HCT116 (cell line): Measurements from ENCODE around the gene FBXO46. TPM values are rescaled to one million over a fixed set of nuclear protein-coding genes. Genes with fewer than 3 reads are reported as not detected.

ENCODE experiments used
- ATAC-seq: fragments of 200-7000 bp; cut with Tn5 transposase; 2 replicates; pipeline ENCODE4 v1.9.1; 2020; ENCODE audit warnings: mild to moderate bottlenecking, moderate library complexity
- BruUV-seq: library from RNA; stranded (reverse); fragments of 400-500 nt; replicated peaks from 2 replicates; lab custom pipeline; 2021; lab: Mats Ljungman, UMichigan
- CTCF ChIA-PET: fragments of 300-600 bp; sonication (Branson Sonifier 250); formaldehyde crosslinking; loops from one replicate; lab custom pipeline; 2021; ENCODE audit warnings: antibody characterized with exemption; lab: Charles Lee
- POLR2A ChIA-PET: fragments of 300-600, 350-600 bp; sonication (Branson Sonifier 250); formaldehyde crosslinking; loops from one replicate; lab custom pipeline; 2021; ENCODE audit warnings: antibody characterized with exemption; lab: Charles Lee
- RAD21 ChIA-PET, 2 experiments: fragments of 300-600 bp; sonication (Branson Sonifier 250); formaldehyde crosslinking; loops; one replicate each; lab custom pipeline; 2023; ENCODE audit warnings: low total read pairs in 2 of 2; ENCODE audit not compliant: uncharacterized antibody in 2 of 2, unreplicated experiment in 2 of 2, low non-redundant PET in 1 of 2; lab: Charles Lee
- DNase-seq: peaks from one replicate; pipeline ENCODE4 v3.0.0-alpha.2; 2010; ENCODE audit warnings: low read depth, low spot score
- H2AFZ ChIP-seq: fragments of 200-600 bp; shearing (Covaris generic), sonication (generic); 2 replicates; pipeline ENCODE4 v1.6.1; 2017; ENCODE audit warnings: low read depth, mixed run types, mixed read lengths, antibody characterized with exemption, low read length; ENCODE audit not compliant: poor library complexity, severe bottlenecking
- H3K27ac ChIP-seq: 2 replicates; pipeline ENCODE4 v1.5.1; 2012; ENCODE audit warnings: low read depth, low read length
- H3K27me3 ChIP-seq: fragments of 200-600 bp; sonication (generic); 2 replicates; pipeline ENCODE4 v1.6.1; 2016; ENCODE audit warnings: mixed run types, low read length, mixed read lengths; ENCODE audit not compliant: insufficient read depth
- H3K36me3 ChIP-seq, 2 experiments: fragments of 200-500 bp in 1 of 2; fragments of 200-600 bp in 1 of 2; sonication (Bioruptor generic) in 1 of 2; sonication (generic) in 1 of 2; 2 replicates each; pipeline versions ENCODE4 v1.5.1 to v1.6.1; 2014 to 2016; ENCODE audit warnings: low read length in 2 of 2, inconsistent platforms in 1 of 2, mixed read lengths in 1 of 2, mixed run types in 1 of 2; ENCODE audit not compliant: insufficient read depth in 2 of 2, control insufficient read depth in 1 of 2
- H3K4me1 ChIP-seq, 2 experiments: fragments of 200-600 bp in 1 of 2; sonication (generic) in 1 of 2; 2 replicates each; pipeline versions ENCODE4 v1.5.1 to v1.6.1; 2012 to 2017; ENCODE audit warnings: low read length in 2 of 2, inconsistent platforms in 1 of 2, mild to moderate bottlenecking in 1 of 2, mixed read lengths in 1 of 2, mixed run types in 1 of 2, moderate library complexity in 1 of 2; ENCODE audit not compliant: insufficient read depth in 2 of 2, control insufficient read depth in 1 of 2
- H3K4me2 ChIP-seq: fragments of 200-600 bp; sonication (generic); 2 replicates; pipeline ENCODE4 v1.6.1; 2017; ENCODE audit warnings: mixed run types, low read length, mixed read lengths
- H3K4me3 ChIP-seq, 2 experiments: fragments of 200-600 bp in 1 of 2; sonication (generic) in 1 of 2; replicated peaks in 1 of 2; 2 replicates each; pipeline ENCODE4 v1.5.1; 2011 to 2016; ENCODE audit warnings: low read length in 2 of 2, control low read depth in 1 of 2, low read depth in 1 of 2, mild to moderate bottlenecking in 1 of 2, mixed read lengths in 1 of 2, mixed run types in 1 of 2
- H3K79me2 ChIP-seq: fragments of 200-600 bp; sonication (generic); 2 replicates; pipeline ENCODE4 v1.6.1; 2017; ENCODE audit warnings: mild to moderate bottlenecking, mixed run types, low read length, moderate library complexity, mixed read lengths; ENCODE audit not compliant: insufficient read depth
- H3K9ac ChIP-seq: fragments of 200-600 bp; sonication (generic); 2 replicates; pipeline ENCODE4 v1.6.1; 2016; ENCODE audit warnings: low read length, mixed read lengths
- H3K9me2 ChIP-seq: fragments of 200-600 bp; sonication (generic), shearing (Covaris generic); 2 replicates; pipeline ENCODE4 v1.6.1; 2017; ENCODE audit warnings: mixed run types, mild to moderate bottlenecking, moderate library complexity; ENCODE audit not compliant: insufficient read depth
- H3K9me3 ChIP-seq, 2 experiments: fragments of 200-500 bp in 1 of 2; fragments of 200-600 bp in 1 of 2; sonication (Bioruptor generic) in 1 of 2; sonication (generic) in 1 of 2; 2 replicates each; pipeline ENCODE4 v1.6.1; 2014 to 2017; ENCODE audit warnings: low read length in 2 of 2, mixed read lengths in 2 of 2, inconsistent platforms in 1 of 2, low read depth in 1 of 2, mild to moderate bottlenecking in 1 of 2, mixed run types in 1 of 2, moderate library complexity in 1 of 2; ENCODE audit not compliant: control insufficient read depth in 1 of 2, insufficient read depth in 1 of 2
- H4K20me1 ChIP-seq: fragments of 200-600 bp; sonication (generic), shearing (Covaris generic); 2 replicates; pipeline ENCODE4 v1.6.1; 2017; ENCODE audit warnings: mixed run types, mild to moderate bottlenecking, moderate library complexity; ENCODE audit not compliant: insufficient read depth
- JUND ChIP-seq: IDR thresholded peaks from 2 replicates; pipeline ENCODE4 v1.6.1; 2012
- POLR2A ChIP-seq: IDR thresholded peaks from 2 replicates; pipeline ENCODE4 v1.7.0; 2011; ENCODE audit warnings: borderline replicate concordance; ENCODE audit not compliant: insufficient read depth, insufficient read length; ENCODE audit errors: extremely low read depth
- SP1 ChIP-seq: IDR thresholded peaks from 2 replicates; pipeline ENCODE4 v1.6.1; 2012; ENCODE audit warnings: low read depth
- SRF ChIP-seq: IDR thresholded peaks from 2 replicates; pipeline ENCODE4 v1.6.1; 2012; ENCODE audit warnings: low read depth
- TCF7L2 ChIP-seq: IDR thresholded peaks from 2 replicates; pipeline ENCODE4 v1.7.0; 2011; ENCODE audit warnings: borderline replicate concordance, inconsistent platforms; ENCODE audit not compliant: insufficient read depth, insufficient read length; ENCODE audit errors: extremely low read depth
- ZNF274 ChIP-seq: fragments of 200-500 bp; sonication (Bioruptor generic); IDR thresholded peaks from 2 replicates; pipeline ENCODE4 v1.6.1; 2014; ENCODE audit warnings: mild to moderate bottlenecking, low read depth, low read length, inconsistent platforms
- intact Hi-C: fragments of 100-400 bp; cut with micrococcal nuclease; formaldehyde crosslinking; loops from 2 replicates; pipeline ENCODE4 v1.10.0; 2022
- total RNA-seq: library from RNA; stranded (reverse); gene quantifications from one replicate; pipeline ENCODE4 v1.2.1, GENCODE V29; 2021; ENCODE audit not compliant: unreplicated experiment
- TF ChIP-seq, protein P1 (sequence below): IDR thresholded peaks from 2 replicates; pipeline ENCODE4 v1.6.1; 2012
- TF ChIP-seq, protein P2 (sequence below): IDR thresholded peaks from 2 replicates; pipeline ENCODE4 v1.6.1; 2011; ENCODE audit warnings: mild to moderate bottlenecking, low read length, moderate library complexity; ENCODE audit not compliant: insufficient replicate concordance; ENCODE audit errors: extremely low read depth
- TF ChIP-seq, protein P3 (sequence below): IDR thresholded peaks from 2 replicates; pipeline ENCODE4 v1.6.1; 2012; ENCODE audit warnings: low read depth

FBXO46 gene
- total RNA-seq, 1 experiment from 2014 or later = 31.7 TPM

DNA sequence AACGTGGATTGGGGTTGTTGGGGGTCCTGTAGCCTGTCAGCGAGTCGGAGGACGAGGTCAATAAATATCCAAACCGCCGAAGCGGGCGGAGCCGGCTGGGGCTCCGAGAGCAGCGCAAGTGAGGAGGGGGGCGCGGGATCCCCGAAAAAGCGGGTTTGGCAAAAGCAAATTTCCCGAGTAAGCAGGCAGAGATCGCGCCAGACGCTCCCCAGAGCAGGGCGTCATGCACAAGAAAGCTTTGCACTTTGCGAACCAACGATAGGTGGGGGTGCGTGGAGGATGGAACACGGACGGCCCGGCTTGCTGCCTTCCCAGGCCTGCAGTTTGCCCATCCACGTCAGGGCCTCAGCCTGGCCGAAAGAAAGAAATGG, 39.1 kb upstream of the FBXO46 start:
- DNase-seq (no peak), ATAC-seq (no peak; the same call in 1 of the 2 replicates)
- no peaks in the 10 kb centered on the region for H3K36me3 ChIP-seq
- peak overlapping the region; percentile 58 for H3K9ac ChIP-seq
- POLR2A ChIA-PET = interaction anchor here (0.6 to 3.6 kb wide), 12 partner anchors 10 to 620 kb away, joined by 3 to 50 read pairs (median 6); partner anchors contain the start of gene DMPK
- H4K20me1 ChIP-seq = no peaks in the 10 kb centered on the region
- H3K4me1 ChIP-seq = peaks cover 14 to 43% of the 10 kb centered on the region in 2 experiments
- H3K79me2 ChIP-seq = no peaks in the 10 kb centered on the region
- RAD21 ChIA-PET = interaction anchor here (0.6 to 2.0 kb wide), 9 partner anchors 9 to 78 kb away, joined by 3 to 9 read pairs (median 5); partner anchors contain the start of genes DMPK (in 1 of the 2) and SNRPD2 (in 1 of the 2)
- CTCF ChIA-PET = interaction anchor here (0.6 to 4.2 kb wide), 29 partner anchors 9 to 1729 kb away, joined by 3 to 71 read pairs (median 7); partner anchors contain the start of genes DMPK, DMWD, FBXO46 and FOXA3
- peak overlapping the region; percentile 92 for H3K4me2 ChIP-seq
- H2AFZ ChIP-seq = no peak overlapping the region
- H3K27ac ChIP-seq = peak overlapping the region; percentile 94
- no peaks in the 10 kb centered on the region for H3K9me2 ChIP-seq
- BruUV-seq = no TSS peak
- TF ChIP-seq JUND (0 out of 2 replicates have a peak, but pooled peaks have one; percentile 12), POLR2A (peak; percentile 50), SP1 (no peak)
- intact Hi-C loops = loop anchor here (1.0 to 10.0 kb wide), 6 partner anchors 9 to 675 kb away; partner anchors contain the start of genes FBXO46, PPP1R37 and QPCTL
- peak overlapping the region; percentile 62 to 84 for H3K4me3 ChIP-seq
- H3K9me3 ChIP-seq = no peaks in the 10 kb centered on the region
- no peaks in the 10 kb centered on the region for H3K27me3 ChIP-seq

GRCh38 chr19:45768984-45769782, 38.5 kb upstream of the FBXO46 start, which contains the start of gene SIX5:
TSS of gene SIX5 (minus strand) at chr19:45769252. CDS start at chr19:45768844, 408 bp downstream.
- intact Hi-C loops = loop anchor here (2.0 kb wide), 1 partner anchor 52 kb away; no protein-coding TSS in a partner anchor
- no peaks in the 10 kb centered on the region for H3K9me3 ChIP-seq
- POLR2A ChIA-PET = interaction anchor here (0.6 to 3.6 kb wide), 14 partner anchors 10 to 620 kb away, joined by 3 to 50 read pairs (median 5); partner anchors contain the start of genes DMPK, FBXO46, FOXA3 and QPCTL
- H3K4me1 ChIP-seq = peaks cover 14 to 48% of the 10 kb centered on the region in 2 experiments
- RAD21 ChIA-PET = interaction anchor here (0.6 to 2.0 kb wide), 10 partner anchors 10 to 77 kb away, joined by 3 to 9 read pairs (median 5); partner anchors contain the start of genes DMPK (in 1 of the 2) and SNRPD2 (in 1 of the 2)
- ATAC-seq (peak; percentile 65), DNase-seq (peak; percentile 93)
- H3K9me2 ChIP-seq = no peaks in the 10 kb centered on the region
- H4K20me1 ChIP-seq = no peaks in the 10 kb centered on the region
- H2AFZ ChIP-seq = peak within 1 kb of the TSS; percentile 68
- peak within 1 kb of the TSS; percentile 80 to 84 for H3K4me3 ChIP-seq
- peak within 1 kb of the TSS; percentile 84 for H3K9ac ChIP-seq
- peak within 1 kb of the TSS; percentile 98 for H3K27ac ChIP-seq
- H3K36me3 ChIP-seq = no peaks in the 10 kb centered on the region
- CTCF ChIA-PET = interaction anchor here (0.5 to 4.2 kb wide), 34 partner anchors 8 to 1730 kb away, joined by 3 to 71 read pairs (median 6); partner anchors contain the start of genes DMPK, DMWD, FBXO46 and FOXA3
- no peaks in the 10 kb centered on the region for H3K27me3 ChIP-seq
- H3K79me2 ChIP-seq = no peaks in the 10 kb centered on the region
- TSS peak; percentile 38 for BruUV-seq
- H3K4me2 ChIP-seq = peak within 1 kb of the TSS; percentile 92
- TF ChIP-seq, protein P1, sequence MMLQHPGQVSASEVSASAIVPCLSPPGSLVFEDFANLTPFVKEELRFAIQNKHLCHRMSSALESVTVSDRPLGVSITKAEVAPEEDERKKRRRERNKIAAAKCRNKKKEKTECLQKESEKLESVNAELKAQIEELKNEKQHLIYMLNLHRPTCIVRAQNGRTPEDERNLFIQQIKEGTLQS = no peak
- TF ChIP-seq, protein P2, sequence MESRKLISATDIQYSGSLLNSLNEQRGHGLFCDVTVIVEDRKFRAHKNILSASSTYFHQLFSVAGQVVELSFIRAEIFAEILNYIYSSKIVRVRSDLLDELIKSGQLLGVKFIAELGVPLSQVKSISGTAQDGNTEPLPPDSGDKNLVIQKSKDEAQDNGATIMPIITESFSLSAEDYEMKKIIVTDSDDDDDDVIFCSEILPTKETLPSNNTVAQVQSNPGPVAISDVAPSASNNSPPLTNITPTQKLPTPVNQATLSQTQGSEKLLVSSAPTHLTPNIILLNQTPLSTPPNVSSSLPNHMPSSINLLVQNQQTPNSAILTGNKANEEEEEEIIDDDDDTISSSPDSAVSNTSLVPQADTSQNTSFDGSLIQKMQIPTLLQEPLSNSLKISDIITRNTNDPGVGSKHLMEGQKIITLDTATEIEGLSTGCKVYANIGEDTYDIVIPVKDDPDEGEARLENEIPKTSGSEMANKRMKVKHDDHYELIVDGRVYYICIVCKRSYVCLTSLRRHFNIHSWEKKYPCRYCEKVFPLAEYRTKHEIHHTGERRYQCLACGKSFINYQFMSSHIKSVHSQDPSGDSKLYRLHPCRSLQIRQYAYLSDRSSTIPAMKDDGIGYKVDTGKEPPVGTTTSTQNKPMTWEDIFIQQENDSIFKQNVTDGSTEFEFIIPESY = no peak
- TF ChIP-seq SRF (no peak; the same call in 1 of the 2 replicates), ZNF274 (no peak), TCF7L2 (no peak), SP1 (peak; percentile 91)
- TF ChIP-seq, protein P3, sequence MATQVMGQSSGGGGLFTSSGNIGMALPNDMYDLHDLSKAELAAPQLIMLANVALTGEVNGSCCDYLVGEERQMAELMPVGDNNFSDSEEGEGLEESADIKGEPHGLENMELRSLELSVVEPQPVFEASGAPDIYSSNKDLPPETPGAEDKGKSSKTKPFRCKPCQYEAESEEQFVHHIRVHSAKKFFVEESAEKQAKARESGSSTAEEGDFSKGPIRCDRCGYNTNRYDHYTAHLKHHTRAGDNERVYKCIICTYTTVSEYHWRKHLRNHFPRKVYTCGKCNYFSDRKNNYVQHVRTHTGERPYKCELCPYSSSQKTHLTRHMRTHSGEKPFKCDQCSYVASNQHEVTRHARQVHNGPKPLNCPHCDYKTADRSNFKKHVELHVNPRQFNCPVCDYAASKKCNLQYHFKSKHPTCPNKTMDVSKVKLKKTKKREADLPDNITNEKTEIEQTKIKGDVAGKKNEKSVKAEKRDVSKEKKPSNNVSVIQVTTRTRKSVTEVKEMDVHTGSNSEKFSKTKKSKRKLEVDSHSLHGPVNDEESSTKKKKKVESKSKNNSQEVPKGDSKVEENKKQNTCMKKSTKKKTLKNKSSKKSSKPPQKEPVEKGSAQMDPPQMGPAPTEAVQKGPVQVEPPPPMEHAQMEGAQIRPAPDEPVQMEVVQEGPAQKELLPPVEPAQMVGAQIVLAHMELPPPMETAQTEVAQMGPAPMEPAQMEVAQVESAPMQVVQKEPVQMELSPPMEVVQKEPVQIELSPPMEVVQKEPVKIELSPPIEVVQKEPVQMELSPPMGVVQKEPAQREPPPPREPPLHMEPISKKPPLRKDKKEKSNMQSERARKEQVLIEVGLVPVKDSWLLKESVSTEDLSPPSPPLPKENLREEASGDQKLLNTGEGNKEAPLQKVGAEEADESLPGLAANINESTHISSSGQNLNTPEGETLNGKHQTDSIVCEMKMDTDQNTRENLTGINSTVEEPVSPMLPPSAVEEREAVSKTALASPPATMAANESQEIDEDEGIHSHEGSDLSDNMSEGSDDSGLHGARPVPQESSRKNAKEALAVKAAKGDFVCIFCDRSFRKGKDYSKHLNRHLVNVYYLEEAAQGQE = no peak
